Measurements from ENCODE around the gene SCAPER. TPM values are rescaled to one million over a fixed set of nuclear protein-coding genes. Genes with fewer than 3 reads are reported as not detected.

SCAPER gene
- total RNA-seq, 1 experiment from 2014 or later = 14.7 TPM

DNA sequence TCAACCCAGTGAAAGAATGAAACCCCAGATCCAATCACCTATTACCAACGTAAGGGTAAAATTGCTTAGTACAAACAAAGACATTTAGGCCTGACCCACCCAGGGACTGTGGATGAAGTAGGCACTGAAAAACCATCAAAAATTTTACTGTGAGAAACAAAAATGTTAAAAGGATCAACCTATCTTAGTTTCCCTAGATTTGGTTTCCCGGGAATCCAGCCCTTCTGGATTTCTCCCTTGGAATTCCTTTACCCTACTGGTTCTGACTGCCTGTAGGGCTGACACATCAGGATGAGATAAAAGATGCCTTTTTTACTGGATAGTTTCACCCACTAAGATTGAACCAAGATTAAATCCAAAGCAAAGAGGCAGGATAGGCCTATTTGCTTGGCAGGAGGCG, 102.7 kb downstream of the SCAPER start:
- no peak for DNase-seq (ENCODE audit: low read depth, low spot score)
- Histone ChIP-seq H3K4me3 (replicated peaks in 1 of 2; ENCODE audit: low read depth in 1 of 2, low read length in 2 of 2) (no peak overlapping the region), H3K36me3 (ENCODE audit: control insufficient read depth in 1 of 2, insufficient read depth in 2 of 2, low read length in 2 of 2) (no peaks in the 10 kb centered on the region), H4K20me1 (ENCODE audit: insufficient read depth) (no peaks in the 10 kb centered on the region), H3K27ac (ENCODE audit: low read depth, low read length) (no peak overlapping the region), H3K79me2 (ENCODE audit: insufficient read depth, low read length) (no peaks in the 10 kb centered on the region), H3K9me2 (ENCODE audit: insufficient read depth) (no peaks in the 10 kb centered on the region), H3K9me3 (ENCODE audit: control insufficient read depth in 1 of 2, insufficient read depth in 1 of 2, low read depth in 1 of 2, low read length in 2 of 2) (no peaks in the 10 kb centered on the region), H3K27me3 (ENCODE audit: insufficient read depth, low read length) (no peaks in the 10 kb centered on the region), H3K4me1 (ENCODE audit: control insufficient read depth in 1 of 2, insufficient read depth in 2 of 2, low read length in 2 of 2) (peaks cover 0 to 3% of the 10 kb centered on the region in 2 experiments; a peak in 1 of 4 replicates), H3K4me2 (ENCODE audit: low read length) (no peak overlapping the region), H2AFZ (ENCODE audit: low read depth, low read length, poor library complexity, severe bottlenecking) (no peak overlapping the region), H3K9ac (ENCODE audit: low read length) (no peak overlapping the region)
- intact Hi-C loops (cut with micrococcal nuclease) = no loop called here
- ChIA-PET POLR2A (no interaction called here), RAD21 (ENCODE audit: low non-redundant PET in 1 of 2, low total read pairs in 2 of 2, uncharacterized antibody in 2 of 2, unreplicated experiment in 2 of 2) (no interaction called here), CTCF (no interaction called here)
- TF ChIP-seq, protein P1, sequence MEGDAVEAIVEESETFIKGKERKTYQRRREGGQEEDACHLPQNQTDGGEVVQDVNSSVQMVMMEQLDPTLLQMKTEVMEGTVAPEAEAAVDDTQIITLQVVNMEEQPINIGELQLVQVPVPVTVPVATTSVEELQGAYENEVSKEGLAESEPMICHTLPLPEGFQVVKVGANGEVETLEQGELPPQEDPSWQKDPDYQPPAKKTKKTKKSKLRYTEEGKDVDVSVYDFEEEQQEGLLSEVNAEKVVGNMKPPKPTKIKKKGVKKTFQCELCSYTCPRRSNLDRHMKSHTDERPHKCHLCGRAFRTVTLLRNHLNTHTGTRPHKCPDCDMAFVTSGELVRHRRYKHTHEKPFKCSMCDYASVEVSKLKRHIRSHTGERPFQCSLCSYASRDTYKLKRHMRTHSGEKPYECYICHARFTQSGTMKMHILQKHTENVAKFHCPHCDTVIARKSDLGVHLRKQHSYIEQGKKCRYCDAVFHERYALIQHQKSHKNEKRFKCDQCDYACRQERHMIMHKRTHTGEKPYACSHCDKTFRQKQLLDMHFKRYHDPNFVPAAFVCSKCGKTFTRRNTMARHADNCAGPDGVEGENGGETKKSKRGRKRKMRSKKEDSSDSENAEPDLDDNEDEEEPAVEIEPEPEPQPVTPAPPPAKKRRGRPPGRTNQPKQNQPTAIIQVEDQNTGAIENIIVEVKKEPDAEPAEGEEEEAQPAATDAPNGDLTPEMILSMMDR (IDR thresholded peaks at IDR 0.05 in 2 of 3, conservative IDR thresholded peaks at IDR 0.05 in 1 of 3; ENCODE audit: borderline replicate concordance in 1 of 3, insufficient read depth in 1 of 3, low read depth in 2 of 3, low read length in 2 of 3) = no peak
- TF ChIP-seq, protein P2, sequence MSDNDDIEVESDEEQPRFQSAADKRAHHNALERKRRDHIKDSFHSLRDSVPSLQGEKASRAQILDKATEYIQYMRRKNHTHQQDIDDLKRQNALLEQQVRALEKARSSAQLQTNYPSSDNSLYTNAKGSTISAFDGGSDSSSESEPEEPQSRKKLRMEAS (IDR thresholded peaks at IDR 0.05) = no peak
- TF ChIP-seq RAD21 (IDR thresholded peaks at IDR 0.05; ENCODE audit: low read depth) = no peak
- no peak for TF ChIP-seq ZFX (IDR thresholded peaks at IDR 0.05)
- no peak for TF ChIP-seq POLR2AphosphoS5 (IDR thresholded peaks at IDR 0.05; ENCODE audit: low read depth, low read length)
- TF ChIP-seq POLR2A (IDR thresholded peaks at IDR 0.05; ENCODE audit: borderline replicate concordance, extremely low read depth, insufficient read depth, insufficient read length) = no peak
- no peak for TF ChIP-seq FOSL1 (IDR thresholded peaks at IDR 0.05; ENCODE audit: low read depth)
- TF ChIP-seq ZNF274 (IDR thresholded peaks at IDR 0.05; ENCODE audit: low read depth, low read length) = no peak
- TF ChIP-seq, protein P3, sequence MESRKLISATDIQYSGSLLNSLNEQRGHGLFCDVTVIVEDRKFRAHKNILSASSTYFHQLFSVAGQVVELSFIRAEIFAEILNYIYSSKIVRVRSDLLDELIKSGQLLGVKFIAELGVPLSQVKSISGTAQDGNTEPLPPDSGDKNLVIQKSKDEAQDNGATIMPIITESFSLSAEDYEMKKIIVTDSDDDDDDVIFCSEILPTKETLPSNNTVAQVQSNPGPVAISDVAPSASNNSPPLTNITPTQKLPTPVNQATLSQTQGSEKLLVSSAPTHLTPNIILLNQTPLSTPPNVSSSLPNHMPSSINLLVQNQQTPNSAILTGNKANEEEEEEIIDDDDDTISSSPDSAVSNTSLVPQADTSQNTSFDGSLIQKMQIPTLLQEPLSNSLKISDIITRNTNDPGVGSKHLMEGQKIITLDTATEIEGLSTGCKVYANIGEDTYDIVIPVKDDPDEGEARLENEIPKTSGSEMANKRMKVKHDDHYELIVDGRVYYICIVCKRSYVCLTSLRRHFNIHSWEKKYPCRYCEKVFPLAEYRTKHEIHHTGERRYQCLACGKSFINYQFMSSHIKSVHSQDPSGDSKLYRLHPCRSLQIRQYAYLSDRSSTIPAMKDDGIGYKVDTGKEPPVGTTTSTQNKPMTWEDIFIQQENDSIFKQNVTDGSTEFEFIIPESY (IDR thresholded peaks at IDR 0.05; ENCODE audit: extremely low read depth, insufficient replicate concordance, low read length) = no peak
- no peak for TF ChIP-seq EZH2 (IDR thresholded peaks at IDR 0.05)
- no TSS peak for BruUV-seq (replicated peaks)
- no peak for ATAC-seq

Data from HCT116 (cell line).